OCI-LY3 (cell line): ENCODE data around the gene TAF3.

Experiments used
- H2AFZ ChIP-seq: fragments of 200-600, 300-600 bp; shearing (Covaris generic); 2 replicates; pipeline ENCODE4 v1.6.0; 2014; ENCODE audit warnings: antibody characterized with exemption, low read depth, low read length
- H3K27ac ChIP-seq: fragments of 200-600, 300-600 bp; sonication (generic); 2 replicates; pipeline ENCODE4 v1.5.1; 2014; ENCODE audit warnings: mild to moderate bottlenecking, low read length, moderate library complexity, mixed read lengths
- H3K27me3 ChIP-seq: fragments of 200-600, 300-600 bp; sonication (generic); 2 replicates; pipeline ENCODE4 v1.6.1; 2014; ENCODE audit warnings: low read depth, low read length, mixed read lengths
- H3K36me3 ChIP-seq: fragments of 200-600, 300-600 bp; sonication (generic); replicated peaks from 2 replicates; pipeline ENCODE3; 2014; ENCODE audit warnings: low read depth, low read length, mixed read lengths
- H3K4me1 ChIP-seq: fragments of 300-600, 200-600 bp; sonication (generic); 2 replicates; pipeline ENCODE4 v1.6.1; 2014; ENCODE audit warnings: low read length, mixed read lengths
- H3K4me2 ChIP-seq: fragments of 200-600, 300-600 bp; sonication (generic); 2 replicates; pipeline ENCODE4 v1.6.1; 2014; ENCODE audit warnings: low read length, mixed read lengths
- H3K4me3 ChIP-seq: fragments of 300-600, 200-600 bp; sonication (generic); 2 replicates; pipeline ENCODE4 v1.5.1; 2014; ENCODE audit warnings: antibody characterized with exemption, mild to moderate bottlenecking, low read length, moderate library complexity
- H3K79me2 ChIP-seq: fragments of 300-600, 200-600 bp; shearing (Covaris generic); 2 replicates; pipeline ENCODE4 v1.6.1; 2014; ENCODE audit warnings: mild to moderate bottlenecking, low read length, mixed read lengths
- H3K9ac ChIP-seq: fragments of 300-600, 200-600 bp; shearing (Covaris generic); 2 replicates; pipeline ENCODE4 v1.6.0; 2014; ENCODE audit warnings: mild to moderate bottlenecking, low read length, moderate library complexity
- H3K9me3 ChIP-seq: fragments of 200-600, 300-600 bp; shearing (Covaris generic); 2 replicates; pipeline ENCODE4 v1.6.1; 2014; ENCODE audit warnings: low read length, mixed read lengths; ENCODE audit not compliant: insufficient read depth
- H4K20me1 ChIP-seq: fragments of 200-600, 300-600 bp; sonication (generic); 2 replicates; pipeline ENCODE4 v1.6.1; 2016; ENCODE audit warnings: low read length, mixed read lengths; ENCODE audit not compliant: insufficient read depth
- EZH2phosphoT487 ChIP-seq: fragments of 200-600 bp; shearing (Covaris generic); IDR thresholded peaks from 2 replicates; pipeline ENCODE4 v1.6.1; 2018; ENCODE audit warnings: antibody characterized with exemption, mixed run types, low read depth
- TF ChIP-seq, protein P1 (sequence below): fragments of 200-600, 300-600 bp; sonication (generic); IDR thresholded peaks from 2 replicates; pipeline ENCODE4 v1.5.1; 2014; ENCODE audit warnings: antibody characterized with exemption, low read length, low read depth

Gene TAF3

GRCh38 chr10:7944215-7944480, 125.8 kb downstream of the TAF3 start:
- Histone ChIP-seq H3K79me2 (no peaks in the 10 kb centered on the region), H3K27me3 (no peaks in the 10 kb centered on the region), H2AFZ (no peak overlapping the region), H3K9me3 (no peaks in the 10 kb centered on the region), H3K4me2 (peak overlapping the region; percentile 8; the same call in 1 of the 2 replicates), H3K9ac (no peak overlapping the region), H3K36me3 (no peaks in the 10 kb centered on the region), H3K4me3 (no peak overlapping the region), H3K4me1 (peaks cover 11% of the 10 kb centered on the region), H3K27ac (no peak overlapping the region), H4K20me1 (no peaks in the 10 kb centered on the region; the same call in 1 of the 2 replicates)
- TF ChIP-seq, protein P1, sequence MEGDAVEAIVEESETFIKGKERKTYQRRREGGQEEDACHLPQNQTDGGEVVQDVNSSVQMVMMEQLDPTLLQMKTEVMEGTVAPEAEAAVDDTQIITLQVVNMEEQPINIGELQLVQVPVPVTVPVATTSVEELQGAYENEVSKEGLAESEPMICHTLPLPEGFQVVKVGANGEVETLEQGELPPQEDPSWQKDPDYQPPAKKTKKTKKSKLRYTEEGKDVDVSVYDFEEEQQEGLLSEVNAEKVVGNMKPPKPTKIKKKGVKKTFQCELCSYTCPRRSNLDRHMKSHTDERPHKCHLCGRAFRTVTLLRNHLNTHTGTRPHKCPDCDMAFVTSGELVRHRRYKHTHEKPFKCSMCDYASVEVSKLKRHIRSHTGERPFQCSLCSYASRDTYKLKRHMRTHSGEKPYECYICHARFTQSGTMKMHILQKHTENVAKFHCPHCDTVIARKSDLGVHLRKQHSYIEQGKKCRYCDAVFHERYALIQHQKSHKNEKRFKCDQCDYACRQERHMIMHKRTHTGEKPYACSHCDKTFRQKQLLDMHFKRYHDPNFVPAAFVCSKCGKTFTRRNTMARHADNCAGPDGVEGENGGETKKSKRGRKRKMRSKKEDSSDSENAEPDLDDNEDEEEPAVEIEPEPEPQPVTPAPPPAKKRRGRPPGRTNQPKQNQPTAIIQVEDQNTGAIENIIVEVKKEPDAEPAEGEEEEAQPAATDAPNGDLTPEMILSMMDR, result no peak
- no peak for TF ChIP-seq EZH2phosphoT487

DNA sequence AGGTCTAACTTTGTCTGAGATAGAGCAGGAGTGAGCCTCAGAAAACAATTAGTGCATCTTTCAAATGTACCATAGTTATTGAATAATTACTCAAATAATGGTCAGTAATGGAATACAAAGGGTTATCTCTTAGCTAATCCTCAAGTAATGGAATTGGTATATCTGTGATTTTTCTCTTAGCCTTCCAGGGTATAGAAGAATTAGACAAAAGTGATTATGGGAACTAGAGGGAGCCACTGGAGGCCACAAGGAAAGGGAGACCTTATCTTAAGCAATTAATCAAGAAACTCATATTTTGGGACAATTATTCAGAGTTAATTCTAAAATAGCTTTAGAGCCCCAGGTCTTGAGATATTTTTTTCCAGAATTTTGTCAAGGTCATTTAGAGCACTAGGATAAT, 126.2 kb downstream of the TAF3 start:
- Histone ChIP-seq H3K36me3 (no peaks in the 10 kb centered on the region), H3K27me3 (no peaks in the 10 kb centered on the region), H3K4me2 (no peak overlapping the region), H3K27ac (no peak overlapping the region), H3K79me2 (no peaks in the 10 kb centered on the region), H3K9ac (no peak overlapping the region), H2AFZ (no peak overlapping the region), H4K20me1 (no peaks in the 10 kb centered on the region; the same call in 1 of the 2 replicates), H3K4me1 (peaks cover 11% of the 10 kb centered on the region), H3K9me3 (no peaks in the 10 kb centered on the region), H3K4me3 (no peak overlapping the region)
- TF ChIP-seq, protein P1, result no peak
- TF ChIP-seq EZH2phosphoT487, result no peak

DNA sequence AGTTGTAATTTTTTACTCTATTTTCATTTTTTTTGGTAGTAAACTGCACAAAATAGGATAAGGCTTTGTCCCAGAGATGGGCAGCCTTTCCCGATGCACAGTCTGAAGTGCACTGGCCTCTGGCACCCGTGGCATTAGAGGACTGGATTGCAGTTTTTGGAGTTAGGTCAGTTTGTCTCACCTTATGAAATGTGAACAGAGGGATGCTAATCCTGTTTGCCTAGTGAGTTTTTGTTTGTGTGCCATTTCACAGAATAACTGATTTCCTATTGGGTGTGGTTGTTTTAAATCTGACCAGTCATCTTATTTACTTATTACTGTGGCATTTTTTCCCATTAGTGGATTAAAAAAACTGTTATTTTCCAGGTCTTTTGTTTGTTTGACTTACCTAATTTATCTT, 126.7 kb downstream of the TAF3 start:
- Histone ChIP-seq H2AFZ (no peak overlapping the region), H3K79me2 (no peaks in the 10 kb centered on the region), H3K4me2 (no peak overlapping the region), H3K27ac (no peak overlapping the region), H3K4me1 (peaks cover 11% of the 10 kb centered on the region), H3K36me3 (no peaks in the 10 kb centered on the region), H3K9me3 (no peaks in the 10 kb centered on the region), H3K27me3 (no peaks in the 10 kb centered on the region), H4K20me1 (no peaks in the 10 kb centered on the region; the same call in 1 of the 2 replicates), H3K9ac (no peak overlapping the region), H3K4me3 (no peak overlapping the region)
- TF ChIP-seq, protein P1, result no peak
- no peak for TF ChIP-seq EZH2phosphoT487

DNA sequence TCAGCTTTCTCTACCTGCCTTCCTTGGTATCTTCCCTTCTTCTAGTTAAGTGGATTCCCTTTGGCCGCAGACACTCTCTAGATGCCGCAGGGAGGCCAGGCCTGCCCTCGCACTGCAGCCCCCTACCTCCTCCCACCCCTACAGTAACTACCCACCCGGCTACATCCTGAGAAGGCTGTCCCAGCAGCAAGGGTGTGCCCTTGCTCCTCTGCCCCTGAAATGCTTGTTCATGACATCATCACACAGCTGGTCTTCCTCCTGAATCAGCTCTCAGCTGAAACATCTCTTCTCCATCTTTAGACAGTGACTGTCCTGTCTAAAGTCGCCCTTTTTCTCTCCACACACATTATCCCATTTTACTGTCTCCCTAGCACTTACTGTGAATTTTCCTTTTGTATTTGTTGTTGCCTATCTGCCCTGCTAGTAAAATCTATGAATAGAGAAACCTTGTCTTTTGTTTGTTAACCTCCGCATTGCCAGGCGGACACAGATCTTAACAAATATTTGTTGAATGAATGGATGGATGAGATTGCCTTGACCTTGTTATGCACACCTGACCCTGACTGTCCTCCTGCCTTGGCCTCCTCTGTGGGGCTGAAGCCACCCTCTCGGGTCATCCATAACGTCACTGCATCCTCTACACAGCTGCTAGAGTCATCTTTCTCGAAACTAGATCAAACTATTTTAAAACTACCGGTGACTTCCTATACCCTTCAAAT, 127.3 kb downstream of the TAF3 start:
- Histone ChIP-seq H3K79me2 (no peaks in the 10 kb centered on the region), H4K20me1 (no peaks in the 10 kb centered on the region; the same call in 1 of the 2 replicates), H3K4me3 (no peak overlapping the region), H3K36me3 (no peaks in the 10 kb centered on the region), H3K4me2 (no peak overlapping the region), H3K9me3 (no peaks in the 10 kb centered on the region), H3K27me3 (no peaks in the 10 kb centered on the region), H3K27ac (no peak overlapping the region), H3K4me1 (peaks cover 11% of the 10 kb centered on the region), H2AFZ (no peak overlapping the region), H3K9ac (no peak overlapping the region)
- TF ChIP-seq, protein P1, result no peak
- TF ChIP-seq EZH2phosphoT487, result no peak
